NCI-H82 treated with DMSO at 0.1 percent for 48 hours (cell line): Measurements from ENCODE around the gene IKBKG.
"Not testable (repeated sequence)": the region's sequence is repeated elsewhere in the genome, so short reads cannot be mapped to it uniquely, and the experiment has no call there.

Experiments used
- DNase-seq: peaks from one replicate; lab custom pipeline; 2025; ENCODE audit not compliant: unreplicated experiment; lab: John Stamatoyannopoulos, UW

Gene IKBKG

DNA sequence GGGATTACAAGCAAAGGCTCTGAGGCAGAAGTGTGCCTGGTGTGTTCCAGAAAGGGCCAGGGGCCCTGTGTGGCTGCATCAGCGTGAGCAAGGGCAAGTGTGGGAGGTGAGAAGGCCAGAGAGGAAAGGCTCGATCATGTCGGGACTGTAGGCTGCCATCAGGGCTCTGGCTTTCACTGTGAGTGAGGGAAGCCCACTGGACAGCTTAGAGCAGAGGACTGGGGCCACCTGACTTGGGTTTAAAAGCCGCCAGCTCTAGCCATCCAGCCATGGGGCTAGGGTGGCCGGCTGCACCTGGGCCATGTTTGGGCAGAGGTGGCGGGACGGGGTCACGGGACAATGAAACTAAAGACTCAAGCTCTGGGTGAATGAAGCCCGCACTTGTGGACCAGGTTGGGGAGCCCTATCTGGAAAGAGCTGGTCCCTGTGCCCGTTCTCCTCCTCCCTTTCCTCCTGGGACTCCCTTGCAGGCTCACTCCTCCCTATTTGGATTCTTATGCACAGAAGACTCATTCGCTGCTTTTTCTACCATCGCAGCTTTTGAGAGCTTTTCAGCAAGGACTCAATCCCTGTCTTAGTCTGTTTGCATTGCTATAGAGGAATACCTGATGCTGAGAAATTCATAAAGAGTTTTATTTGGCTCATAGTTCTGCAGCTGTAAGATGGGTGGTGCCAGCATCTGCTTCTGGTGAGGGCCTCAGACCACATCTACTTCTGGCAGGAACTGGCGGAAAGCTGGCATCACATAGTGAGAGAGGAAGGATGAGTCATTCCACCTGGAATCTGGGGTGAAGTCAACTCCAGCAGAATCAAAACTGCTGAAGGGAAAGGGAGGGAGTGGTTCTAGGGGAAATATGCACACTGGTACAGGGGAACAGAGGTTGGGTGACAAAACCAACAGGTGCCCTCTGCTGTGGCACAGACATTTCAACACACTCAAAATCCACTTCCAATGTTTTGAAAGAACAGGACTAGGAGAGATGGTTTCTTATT is 56.3 kb downstream of the IKBKG start:
- DNase-seq: no peak

DNA sequence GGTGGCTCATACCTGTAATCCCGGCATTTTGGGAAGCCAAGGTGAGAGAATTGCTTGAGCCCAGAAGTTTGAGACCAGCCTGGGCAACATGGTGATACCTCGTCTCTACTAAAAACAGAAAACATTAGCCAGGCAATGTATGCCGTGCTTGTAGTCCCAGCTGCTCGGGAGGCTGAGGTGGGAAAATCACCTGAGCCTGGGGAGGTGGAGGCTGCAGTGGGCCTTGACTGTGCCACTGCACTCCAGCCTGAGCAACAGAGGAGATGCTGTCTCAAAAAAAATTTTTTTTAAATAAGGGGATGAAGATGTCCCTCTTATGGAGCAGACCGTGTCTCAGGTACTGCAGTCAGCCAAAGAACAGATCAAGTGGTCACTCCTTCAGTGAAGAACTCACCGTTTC is 58.1 kb downstream of the IKBKG start:
- no peak for DNase-seq

DNA sequence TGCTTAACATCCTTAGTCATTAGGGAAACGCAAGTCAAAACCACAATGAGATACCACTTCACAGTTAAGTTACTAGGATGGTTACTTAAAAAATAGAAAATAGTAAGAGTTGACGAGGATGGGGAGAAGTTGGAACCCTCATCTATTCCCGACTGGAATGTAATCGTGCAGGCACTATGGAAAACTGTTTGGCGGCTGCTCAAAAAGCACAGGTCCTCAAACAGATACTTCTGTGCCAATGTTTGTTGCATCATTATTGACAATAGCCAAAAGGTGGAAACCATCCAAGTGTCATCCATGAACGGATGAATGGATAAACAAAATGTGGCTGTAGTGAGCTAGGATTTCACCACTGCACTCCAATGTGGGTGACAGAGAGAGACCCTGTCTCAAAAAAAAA is 60.0 kb downstream of the IKBKG start:
- DNase-seq: no peak

DNA sequence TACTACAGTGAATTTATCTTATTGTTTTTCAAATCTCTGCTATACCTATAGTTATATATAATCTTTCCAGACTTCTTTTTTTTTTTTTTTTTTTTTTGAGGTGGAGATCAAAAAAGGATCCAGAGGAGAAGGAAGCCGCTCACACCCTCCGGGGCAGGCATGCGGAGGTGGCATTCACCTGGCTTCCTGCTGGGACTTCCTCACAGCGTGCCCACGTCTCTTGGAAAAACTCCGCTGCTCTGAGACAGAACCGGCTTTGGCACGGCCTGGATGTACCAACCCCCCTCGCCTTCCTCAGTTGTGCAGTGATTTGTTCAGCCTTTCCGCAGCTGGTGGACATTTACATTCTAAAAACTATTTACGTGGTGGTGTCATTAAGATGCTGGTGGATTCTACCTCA is 60.6 kb downstream of the IKBKG start:
- not testable (repeated sequence) for DNase-seq

DNA sequence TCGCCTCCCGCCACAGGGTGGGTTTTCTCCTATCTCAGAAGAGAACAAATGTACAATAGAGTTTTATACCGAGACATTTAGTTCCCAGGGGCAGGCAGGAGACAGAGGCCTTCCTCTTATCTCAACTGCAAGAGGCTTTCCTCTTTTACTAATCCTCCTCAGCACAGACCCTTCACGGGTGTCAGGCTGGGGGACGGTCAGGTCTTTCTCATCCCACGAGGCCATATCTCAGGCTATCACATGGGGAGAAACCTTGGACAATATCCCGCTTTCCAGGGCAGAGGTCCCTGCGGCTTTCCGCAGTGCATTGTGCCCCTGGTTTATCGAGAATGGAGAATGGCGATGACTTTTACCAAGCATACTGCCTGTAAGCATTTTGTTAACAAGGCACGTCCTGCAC is 61.4 kb downstream of the IKBKG start:
- not testable (repeated sequence) for DNase-seq

DNA sequence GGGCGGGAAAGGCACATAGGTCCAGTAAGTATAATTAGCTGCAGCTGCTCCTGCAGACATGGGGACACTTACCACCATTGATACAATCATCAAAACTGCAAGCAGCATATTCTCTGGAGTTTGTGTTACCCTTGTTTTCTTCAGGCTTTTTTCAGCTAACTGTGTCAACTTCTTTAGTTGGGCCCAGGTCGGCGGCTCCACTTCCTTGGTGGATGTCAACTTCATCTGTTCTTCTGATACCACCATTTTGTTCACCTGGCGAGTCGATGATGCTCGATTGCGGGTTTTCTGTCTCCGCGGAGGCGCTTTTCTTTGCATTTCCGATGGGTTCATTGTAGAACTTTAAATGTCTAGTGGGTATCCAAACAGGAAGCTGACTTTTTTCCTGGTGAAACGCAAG is 63.7 kb downstream of the IKBKG start:
- DNase-seq: not testable (repeated sequence)

DNA sequence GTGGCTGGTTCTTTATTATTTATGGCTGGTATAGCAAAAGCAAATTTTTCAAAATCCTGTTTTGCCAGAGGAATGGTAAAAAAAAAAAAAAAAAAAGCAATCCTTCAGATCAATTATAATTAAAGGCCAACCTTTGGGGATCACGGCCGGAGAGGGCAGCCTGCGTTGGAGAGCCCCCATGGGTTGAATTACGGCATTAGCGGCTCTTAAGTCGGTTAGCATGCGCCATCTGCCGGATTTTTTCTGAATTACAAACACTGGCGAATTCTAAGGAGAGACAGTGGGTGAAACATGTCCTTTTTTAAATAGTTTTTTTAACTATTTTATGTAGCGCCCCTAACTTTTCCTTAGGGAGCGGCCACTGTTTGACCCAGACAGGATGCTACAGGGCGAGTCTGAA is 66.2 kb downstream of the IKBKG start:
- DNase-seq: not testable (repeated sequence)
